K562 (cell line): Measurements from ENCODE around the gene GATM.

Source experiments
- BACH1 ChIP-seq: fragments of 200-800 bp; sonication (Bioruptor generic); IDR thresholded peaks from 2 replicates; pipeline ENCODE4 v1.6.1; 2016; ENCODE audit warnings: missing genetic modification characterization, missing compliant biosample characterization
- FOS ChIP-seq: IDR thresholded peaks from 3 replicates; pipeline ENCODE4 v1.6.1; 2011; ENCODE audit not compliant: insufficient read length; ENCODE audit errors: extremely low read depth
- GATA2 ChIP-seq: sonication (generic); formaldehyde crosslinking; IDR thresholded peaks from 2 replicates; pipeline ENCODE4 v1.4.0; 2020; ENCODE audit warnings: mild to moderate bottlenecking, missing genetic modification reagents
- IRF2 ChIP-seq: sonication (generic); formaldehyde crosslinking; IDR thresholded peaks from 2 replicates; pipeline ENCODE4 v1.8.1; 2022; ENCODE audit warnings: mild to moderate bottlenecking, missing genetic modification reagents
- MAFF ChIP-seq: IDR thresholded peaks from 2 replicates; pipeline ENCODE4 v1.6.1; 2012; ENCODE audit warnings: low read length, improper control_type of control experiment
- MYBL2 ChIP-seq, 2 experiments: fragments of 450-650 bp in 1 of 2; sonication (generic) in 1 of 2; formaldehyde crosslinking in 1 of 2; IDR thresholded peaks; 2 replicates each; pipeline versions ENCODE4 v1.6.1 to v1.8.1; 2017 to 2022; ENCODE audit warnings: borderline replicate concordance in 1 of 2, inconsistent platforms in 1 of 2, low read depth in 1 of 2, mild to moderate bottlenecking in 1 of 2, missing genetic modification reagents in 1 of 2, moderate library complexity in 1 of 2
- POLR2A ChIP-seq: fragments of 450-650 bp; conservative IDR thresholded peaks from 2 replicates; pipeline ENCODE4 v1.6.1; 2016
- POLR2AphosphoS5 ChIP-seq: IDR thresholded peaks from 2 replicates; pipeline ENCODE4 v1.6.1; 2011; ENCODE audit warnings: mild to moderate bottlenecking, low read depth, low read length, moderate library complexity; ENCODE audit not compliant: control insufficient read depth, insufficient read depth
- SMC3 ChIP-seq: conservative IDR thresholded peaks from 2 replicates; pipeline ENCODE4 v1.6.1; 2011; ENCODE audit warnings: low read depth, low read length, improper control_type of control experiment; ENCODE audit not compliant: insufficient read depth
- SRSF9 ChIP-seq: fragments of 200-400 bp; formaldehyde crosslinking; IDR thresholded peaks from 2 replicates; pipeline ENCODE4 v1.6.1; 2017; ENCODE audit warnings: low read depth, low read length, borderline replicate concordance
- TRIM28 ChIP-seq: fragments of 450-650 bp; IDR thresholded peaks from 2 replicates; pipeline ENCODE4 v1.6.1; 2017
- ZNF175 ChIP-seq: fragments of 200-800 bp; sonication (Bioruptor generic); IDR thresholded peaks from 2 replicates; pipeline ENCODE4 v1.6.1; 2016; ENCODE audit warnings: low read depth, mild to moderate bottlenecking, missing genetic modification characterization, missing compliant biosample characterization
- TF ChIP-seq, protein P1 (sequence below): fragments of 250-450 bp; sonication (Bioruptor Pico); IDR thresholded peaks from 2 replicates; pipeline ENCODE4 v1.4.0; 2020; ENCODE audit warnings: borderline replicate concordance
- TF ChIP-seq, protein P2 (sequence below), 2 experiments: fragments of 450-650 bp; formaldehyde crosslinking in 1 of 2; IDR thresholded peaks; 2 replicates each; pipeline versions ENCODE4 v1.4.0 to v1.6.1; 2014 to 2020; ENCODE audit warnings: mild to moderate bottlenecking in 2 of 2, borderline replicate concordance in 1 of 2, low read depth in 1 of 2

DNA sequence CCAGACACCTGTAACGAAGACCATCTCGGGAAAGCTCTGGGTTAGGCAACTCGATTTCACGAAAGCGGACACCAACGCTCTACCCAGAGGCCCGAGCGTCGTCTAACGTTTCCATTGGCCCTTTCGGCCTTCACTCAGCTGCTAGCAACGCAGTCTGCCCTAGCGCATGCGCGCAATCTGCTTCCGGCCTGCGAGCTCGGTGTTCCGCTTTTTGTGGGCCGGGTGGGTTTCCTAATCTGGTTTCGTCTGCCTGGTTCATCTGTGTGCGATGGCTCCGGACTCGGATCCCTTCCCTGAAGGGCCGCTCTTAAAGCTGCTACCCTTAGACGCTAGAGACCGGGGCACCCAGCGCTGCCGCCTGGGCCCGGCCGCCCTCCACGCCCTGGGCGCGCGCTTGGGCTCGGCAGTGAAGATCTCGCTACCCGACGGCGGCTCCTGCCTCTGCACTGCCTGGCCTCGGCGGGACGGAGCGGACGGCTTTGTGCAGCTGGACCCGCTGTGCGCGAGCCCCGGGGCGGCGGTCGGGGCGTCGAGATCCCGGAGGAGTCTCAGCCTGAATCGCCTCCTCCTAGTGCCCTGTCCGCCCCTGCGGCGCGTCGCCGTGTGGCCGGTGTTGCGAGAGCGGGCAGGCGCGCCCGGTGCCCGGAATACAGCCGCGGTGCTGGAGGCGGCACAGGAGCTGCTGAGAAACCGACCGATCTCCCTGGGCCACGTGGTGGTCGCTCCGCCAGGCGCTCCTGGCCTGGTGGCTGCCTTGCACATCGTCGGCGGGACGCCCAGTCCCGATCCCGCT, 24.0 kb upstream of the GATM start:
- no peak for TF ChIP-seq MYBL2 (IDR thresholded peaks at IDR 0.05; ENCODE audit: low read depth)
- TF ChIP-seq MYBL2 (CRISPR knock-in tag; IDR thresholded peaks at IDR 0.05; ENCODE audit: borderline replicate concordance), result no peak
- peak; percentile 94 for TF ChIP-seq POLR2A
- peak; percentile 90 for TF ChIP-seq POLR2AphosphoS5
- TF ChIP-seq, protein P1, sequence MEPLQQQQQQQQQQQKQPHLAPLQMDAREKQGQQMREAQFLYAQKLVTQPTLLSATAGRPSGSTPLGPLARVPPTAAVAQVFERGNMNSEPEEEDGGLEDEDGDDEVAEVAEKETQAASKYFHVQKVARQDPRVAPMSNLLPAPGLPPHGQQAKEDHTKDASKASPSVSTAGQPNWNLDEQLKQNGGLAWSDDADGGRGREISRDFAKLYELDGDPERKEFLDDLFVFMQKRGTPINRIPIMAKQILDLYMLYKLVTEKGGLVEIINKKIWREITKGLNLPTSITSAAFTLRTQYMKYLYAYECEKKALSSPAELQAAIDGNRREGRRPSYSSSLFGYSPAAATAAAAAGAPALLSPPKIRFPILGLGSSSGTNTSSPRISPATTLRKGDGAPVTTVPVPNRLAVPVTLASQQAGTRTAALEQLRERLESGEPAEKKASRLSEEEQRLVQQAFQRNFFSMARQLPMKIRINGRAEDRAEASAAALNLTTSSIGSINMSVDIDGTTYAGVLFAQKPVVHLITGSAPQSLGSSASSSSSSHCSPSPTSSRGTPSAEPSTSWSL (CRISPR knock-in tag), result no peak
- TF ChIP-seq, protein P2, sequence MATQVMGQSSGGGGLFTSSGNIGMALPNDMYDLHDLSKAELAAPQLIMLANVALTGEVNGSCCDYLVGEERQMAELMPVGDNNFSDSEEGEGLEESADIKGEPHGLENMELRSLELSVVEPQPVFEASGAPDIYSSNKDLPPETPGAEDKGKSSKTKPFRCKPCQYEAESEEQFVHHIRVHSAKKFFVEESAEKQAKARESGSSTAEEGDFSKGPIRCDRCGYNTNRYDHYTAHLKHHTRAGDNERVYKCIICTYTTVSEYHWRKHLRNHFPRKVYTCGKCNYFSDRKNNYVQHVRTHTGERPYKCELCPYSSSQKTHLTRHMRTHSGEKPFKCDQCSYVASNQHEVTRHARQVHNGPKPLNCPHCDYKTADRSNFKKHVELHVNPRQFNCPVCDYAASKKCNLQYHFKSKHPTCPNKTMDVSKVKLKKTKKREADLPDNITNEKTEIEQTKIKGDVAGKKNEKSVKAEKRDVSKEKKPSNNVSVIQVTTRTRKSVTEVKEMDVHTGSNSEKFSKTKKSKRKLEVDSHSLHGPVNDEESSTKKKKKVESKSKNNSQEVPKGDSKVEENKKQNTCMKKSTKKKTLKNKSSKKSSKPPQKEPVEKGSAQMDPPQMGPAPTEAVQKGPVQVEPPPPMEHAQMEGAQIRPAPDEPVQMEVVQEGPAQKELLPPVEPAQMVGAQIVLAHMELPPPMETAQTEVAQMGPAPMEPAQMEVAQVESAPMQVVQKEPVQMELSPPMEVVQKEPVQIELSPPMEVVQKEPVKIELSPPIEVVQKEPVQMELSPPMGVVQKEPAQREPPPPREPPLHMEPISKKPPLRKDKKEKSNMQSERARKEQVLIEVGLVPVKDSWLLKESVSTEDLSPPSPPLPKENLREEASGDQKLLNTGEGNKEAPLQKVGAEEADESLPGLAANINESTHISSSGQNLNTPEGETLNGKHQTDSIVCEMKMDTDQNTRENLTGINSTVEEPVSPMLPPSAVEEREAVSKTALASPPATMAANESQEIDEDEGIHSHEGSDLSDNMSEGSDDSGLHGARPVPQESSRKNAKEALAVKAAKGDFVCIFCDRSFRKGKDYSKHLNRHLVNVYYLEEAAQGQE (IDR thresholded peaks at IDR 0.05; ENCODE audit: borderline replicate concordance), result peak; percentile 75
- TF ChIP-seq, protein P2 (CRISPR knock-in tag; IDR thresholded peaks at IDR 0.05; ENCODE audit: low read depth), result peak; percentile 35; the same call in 1 of the 2 replicates
- TF ChIP-seq SMC3, result no peak
- no peak for TF ChIP-seq GATA2 (CRISPR knock-in tag)
- TF ChIP-seq ZNF175 (CRISPR knock-in tag), result no peak
- no peak for TF ChIP-seq BACH1
- peak; percentile 80 for TF ChIP-seq FOS
- no peak for TF ChIP-seq SRSF9
- no peak for TF ChIP-seq MAFF
- no peak for TF ChIP-seq TRIM28
- 0 out of 2 replicates have a peak, but pooled peaks have one; percentile 6 for TF ChIP-seq IRF2
